GM19043 (cell line): Measurements from ENCODE around the gene TSSC4.

Experiments used
- ATAC-seq: cut with Tn5 transposase; IDR thresholded peaks from one replicate; pipeline ENCODE4 v1.9.1; 2021; ENCODE audit warnings: low read depth; ENCODE audit not compliant: unreplicated experiment

Gene TSSC4

GRCh38 chr11:2431395-2431794 is 30.8 kb downstream of the TSSC4 start:
- no peak for ATAC-seq

- ATAC-seq, result no peak
Measured at GRCh38 chr11:2432171-2432621, 31.6 kb downstream of the TSSC4 start.

GRCh38 chr11:2432628-2433071 is 32.1 kb downstream of the TSSC4 start:
- no peak for ATAC-seq

- no peak for ATAC-seq
Measured at GRCh38 chr11:2433106-2433925, 32.8 kb downstream of the TSSC4 start.

- ATAC-seq, result no peak
Measured at GRCh38 chr11:2434008-2434407, 33.5 kb downstream of the TSSC4 start.

GRCh38 chr11:2434506-2435255 is 34.1 kb downstream of the TSSC4 start:
- no peak for ATAC-seq

GRCh38 chr11:2435288-2436012 is 34.9 kb downstream of the TSSC4 start:
- ATAC-seq, result no peak

GRCh38 chr11:2436013-2436520 is 35.5 kb downstream of the TSSC4 start:
- no peak for ATAC-seq

GRCh38 chr11:2436521-2437031 is 36.0 kb downstream of the TSSC4 start:
- no peak for ATAC-seq

- no peak for ATAC-seq
Measured at GRCh38 chr11:2437516-2437915, 37.0 kb downstream of the TSSC4 start.

GRCh38 chr11:2439820-2440219 is 39.3 kb downstream of the TSSC4 start:
- ATAC-seq, result no peak

- no peak for ATAC-seq
Measured at GRCh38 chr11:2440646-2441045, 40.1 kb downstream of the TSSC4 start.

- ATAC-seq, result no peak
Measured at GRCh38 chr11:2441171-2441570, 40.6 kb downstream of the TSSC4 start.

- no peak for ATAC-seq
Measured at GRCh38 chr11:2442589-2442988, 42.0 kb downstream of the TSSC4 start.

- no peak for ATAC-seq
Measured at GRCh38 chr11:2443406-2443805, 42.9 kb downstream of the TSSC4 start.

GRCh38 chr11:2443881-2444820 is 43.6 kb downstream of the TSSC4 start, which contains the start of gene TRPM5:
TSS of gene TRPM5 (minus strand) at chr11:2444514. CDS start at chr11:2423036, 21,478 bp downstream.
- ATAC-seq, result no peak

- no peak for ATAC-seq
Measured at GRCh38 chr11:2444821-2445745, 44.5 kb downstream of the TSSC4 start, which contains the start of gene KCNQ1. TSS of gene KCNQ1 (plus strand) at chr11:2445008. CDS start at chr11:2445099, 91 bp downstream.
